Stomach (tissue), 4 donors: ENCODE measurements around the gene SOX12.

ENCODE experiments used
- CTCF ChIP-seq, 7 experiments: fragments of 450-650 bp in 4 of 7; fragments of 200-600 bp in 3 of 7; sonication (generic) in 3 of 7; IDR thresholded peaks; one replicate each; pipeline ENCODE4 v1.5.1; 2016 to 2019; ENCODE audit warnings: antibody characterized with exemption in 7 of 7, control low read depth in 2 of 7, mild to moderate bottlenecking in 1 of 7
- EP300 ChIP-seq: sonication (generic); formaldehyde crosslinking; IDR thresholded peaks from one replicate; pipeline ENCODE4 v1.6.1; 2017; ENCODE audit warnings: antibody characterized with exemption
- POLR2A ChIP-seq, 4 donors: fragments of 450-650 bp; IDR thresholded peaks; one replicate each; pipeline ENCODE4 v1.6.1; 2016; ENCODE audit warnings: antibody characterized with exemption in 4 of 4, control low read depth in 2 of 4, mild to moderate bottlenecking in 1 of 4, moderate library complexity in 1 of 4

- no peak for TF ChIP-seq CTCF (IDR thresholded peaks at IDR 0.05)
- no peak for TF ChIP-seq POLR2A (IDR thresholded peaks at IDR 0.05)
- TF ChIP-seq EP300: no peak
Measured at GRCh38 chr20:308427-309038, 16.8 kb upstream of the SOX12 start.
